ENCODE measurements around the gene RGS3. TPM values are rescaled to one million over a fixed set of nuclear protein-coding genes. Genes with fewer than 3 reads are reported as not detected.
A peak's percentile ranks its signal among the peaks of the same experiment; 100 is the strongest.

The RGS3 gene
- total and polyA plus RNA-seq, 2 of the 13 experiments (the other 11 are each of a cell fraction or from before 2014, with no cell fraction given) = 17.1 to 28.8 TPM

DNA sequence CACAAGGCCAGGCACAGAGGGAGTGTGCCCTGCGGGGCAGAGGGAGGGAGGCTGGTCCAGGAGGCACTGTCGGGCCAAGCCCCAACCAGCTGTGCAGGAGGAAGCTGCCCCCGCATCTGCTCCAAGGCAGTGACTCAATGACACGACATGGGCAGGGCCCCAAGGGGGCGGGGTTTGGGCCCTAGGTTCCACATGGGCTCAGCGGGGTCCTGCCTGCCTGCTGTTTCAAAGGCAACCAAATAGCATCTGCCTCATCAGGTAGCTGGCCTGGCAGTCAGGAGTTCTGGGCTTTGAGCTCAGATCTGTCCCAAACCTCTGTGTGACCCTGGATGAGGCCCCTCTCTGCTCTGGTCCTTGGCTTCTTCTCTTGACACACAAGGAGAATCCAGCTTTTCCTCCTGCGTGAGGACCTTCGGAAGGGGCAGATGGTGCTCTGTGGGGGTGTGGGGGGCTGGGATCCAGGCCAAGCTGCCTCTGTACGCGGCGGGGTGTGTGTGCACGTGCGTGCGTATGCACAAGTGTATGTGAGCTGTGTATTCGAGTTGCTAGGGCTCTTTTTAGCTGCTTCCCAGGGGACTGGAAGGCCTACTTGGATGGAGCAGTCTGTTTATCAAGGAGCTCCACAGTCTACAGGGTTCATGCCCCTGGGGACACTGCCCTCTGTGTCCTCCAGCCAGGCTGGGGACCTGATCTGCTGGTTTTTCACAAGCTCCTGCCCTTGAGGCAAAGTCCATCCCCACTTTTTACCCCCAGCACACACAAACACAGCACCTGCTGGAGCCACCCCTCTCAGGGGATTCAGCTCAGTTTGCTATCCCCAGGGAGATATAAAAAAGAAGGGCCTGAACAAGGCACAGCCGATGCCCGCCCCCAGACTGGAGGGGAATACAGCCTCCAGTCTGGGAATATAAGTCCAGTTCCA is 138.9 kb downstream of the RGS3 start (continued):
- 0 out of 2 replicates have a peak, but pooled peaks have one; percentile 18 for TF ChIP-seq HOXA3 (CRISPR knock-in tag; IDR thresholded peaks at IDR 0.05)
- no peak for TF ChIP-seq MLLT10 (CRISPR knock-in tag; IDR thresholded peaks at IDR 0.05)
- no peak for TF ChIP-seq UBTF (CRISPR knock-in tag; IDR thresholded peaks at IDR 0.05)
- peak; percentile 56; the same call in 1 of the 2 replicates for TF ChIP-seq ARID5B (CRISPR knock-in tag; IDR thresholded peaks at IDR 0.05)
- no peak for TF ChIP-seq ATRX (CRISPR knock-in tag; IDR thresholded peaks at IDR 0.05; ENCODE audit: borderline replicate concordance)
- TF ChIP-seq PAXIP1 (CRISPR knock-in tag; conservative IDR thresholded peaks at IDR 0.05) = peak; percentile 69
- TF ChIP-seq ADNP (CRISPR knock-in tag; IDR thresholded peaks at IDR 0.05) = 0 out of 2 replicates have a peak, but pooled peaks have one; percentile 31
- peak; percentile 36; the same call in 1 of the 2 replicates for TF ChIP-seq BCL6 (CRISPR knock-in tag; IDR thresholded peaks at IDR 0.05)
- no peak for TF ChIP-seq IRF2 (CRISPR knock-in tag; IDR thresholded peaks at IDR 0.05)
- 0 out of 2 replicates have a peak, but pooled peaks have one; percentile 24 for TF ChIP-seq ZNF768 (CRISPR knock-in tag; IDR thresholded peaks at IDR 0.05)
- TF ChIP-seq GABPB1 (CRISPR knock-in tag; IDR thresholded peaks at IDR 0.05) = peak; percentile 18; the same call in 1 of the 2 replicates
- no peak for TF ChIP-seq DBP (CRISPR knock-in tag; IDR thresholded peaks at IDR 0.05; ENCODE audit: not compliant biosample characterization)
- TF ChIP-seq ZNF292 (CRISPR knock-in tag; IDR thresholded peaks at IDR 0.05; ENCODE audit: borderline replicate concordance, low read depth) = peak; percentile 74
- TF ChIP-seq, protein P1, sequence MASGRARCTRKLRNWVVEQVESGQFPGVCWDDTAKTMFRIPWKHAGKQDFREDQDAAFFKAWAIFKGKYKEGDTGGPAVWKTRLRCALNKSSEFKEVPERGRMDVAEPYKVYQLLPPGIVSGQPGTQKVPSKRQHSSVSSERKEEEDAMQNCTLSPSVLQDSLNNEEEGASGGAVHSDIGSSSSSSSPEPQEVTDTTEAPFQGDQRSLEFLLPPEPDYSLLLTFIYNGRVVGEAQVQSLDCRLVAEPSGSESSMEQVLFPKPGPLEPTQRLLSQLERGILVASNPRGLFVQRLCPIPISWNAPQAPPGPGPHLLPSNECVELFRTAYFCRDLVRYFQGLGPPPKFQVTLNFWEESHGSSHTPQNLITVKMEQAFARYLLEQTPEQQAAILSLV (CRISPR knock-in tag; IDR thresholded peaks at IDR 0.05; ENCODE audit: borderline replicate concordance) = 0 out of 2 replicates have a peak, but pooled peaks have one; percentile 35
- 0 out of 2 replicates have a peak, but pooled peaks have one; percentile 29 for TF ChIP-seq ZNF547 (CRISPR knock-in tag; IDR thresholded peaks at IDR 0.05)
- 0 out of 2 replicates have a peak, but pooled peaks have one; percentile 11 for TF ChIP-seq HDAC2 (CRISPR knock-in tag; IDR thresholded peaks at IDR 0.05)
